Measurements from ENCODE around the gene METTL22.

GRCh38 chr16:8621222-8621571 is 301 bp upstream of the METTL22 start:
- TF ChIP-seq CTCF (IDR thresholded peaks at IDR 0.05): no peak
- TF ChIP-seq POLR2AphosphoS5 (IDR thresholded peaks at IDR 0.05): no peak

All from prostate gland (tissue), 2 donors.